GM21529 (cell line): Measurements from ENCODE around the gene PITPNB.

ENCODE experiments used
- ATAC-seq: cut with Tn5 transposase; IDR thresholded peaks from one replicate; pipeline ENCODE4 v1.9.1; 2021; ENCODE audit not compliant: unreplicated experiment

The PITPNB gene

DNA sequence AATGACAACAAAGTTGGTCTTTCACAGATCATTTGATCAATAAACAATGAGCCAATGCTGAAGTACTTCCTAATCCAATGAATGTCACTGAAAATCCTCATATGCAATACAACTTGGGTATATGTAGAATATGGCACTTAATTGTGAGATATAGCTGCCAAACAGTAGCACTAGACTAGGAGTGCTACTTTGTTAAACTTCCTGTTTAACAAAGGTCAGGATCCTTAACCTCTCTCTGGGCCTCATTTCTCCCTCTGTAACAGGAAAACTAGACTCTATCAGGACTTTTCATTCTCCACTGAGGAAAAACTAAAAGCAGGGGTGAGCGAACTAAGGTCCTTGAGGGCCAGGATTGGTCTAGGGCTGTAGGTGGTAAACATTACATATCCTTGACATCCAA is 56.1 kb downstream of the PITPNB start:
- no peak for ATAC-seq

DNA sequence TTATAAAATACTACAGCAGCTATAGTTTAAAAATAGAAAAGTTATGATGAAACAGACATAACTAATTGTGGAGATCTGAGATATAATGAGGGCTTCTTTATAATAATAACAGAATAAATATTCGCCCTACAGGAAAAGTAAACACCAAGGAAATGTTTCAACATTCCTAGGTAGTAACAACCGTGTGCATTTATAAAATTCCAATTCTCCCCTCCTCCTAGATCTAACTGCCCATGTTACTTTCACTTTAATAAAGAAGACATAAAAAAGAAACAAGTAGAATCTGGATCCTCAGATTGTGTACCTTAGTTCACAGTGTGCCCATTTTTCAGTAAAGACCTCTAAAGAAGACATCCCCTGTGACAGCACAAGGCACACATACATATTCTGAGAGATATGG is 59.7 kb downstream of the PITPNB start:
- no peak for ATAC-seq

DNA sequence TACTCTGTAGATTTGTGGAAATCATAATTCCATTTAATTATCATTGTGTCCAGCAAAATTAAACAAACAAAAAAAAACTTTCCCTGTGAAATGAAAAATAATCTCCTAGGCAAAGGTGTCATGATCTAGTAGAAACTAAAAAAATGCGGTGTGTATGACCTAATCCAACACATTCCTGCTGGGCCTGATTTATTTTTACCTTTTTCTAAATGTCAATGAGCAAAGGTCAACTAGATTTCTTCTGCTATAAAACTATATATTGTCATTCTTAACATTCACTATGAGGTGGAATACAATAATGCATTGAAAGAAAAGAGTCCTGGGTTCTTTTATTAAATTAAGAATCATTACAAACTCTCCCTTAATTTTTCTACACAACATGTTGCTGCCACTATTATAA is 60.4 kb downstream of the PITPNB start:
- ATAC-seq: no peak

- ATAC-seq: no peak
These were observed 61.6 kb downstream of the PITPNB start for GRCh38 chr22:27857443-27857842.

- ATAC-seq: no peak
These were observed 62.7 kb downstream of the PITPNB start for GRCh38 chr22:27856386-27856785.

GRCh38 chr22:27853424-27853823 is 65.6 kb downstream of the PITPNB start:
- ATAC-seq: no peak

DNA sequence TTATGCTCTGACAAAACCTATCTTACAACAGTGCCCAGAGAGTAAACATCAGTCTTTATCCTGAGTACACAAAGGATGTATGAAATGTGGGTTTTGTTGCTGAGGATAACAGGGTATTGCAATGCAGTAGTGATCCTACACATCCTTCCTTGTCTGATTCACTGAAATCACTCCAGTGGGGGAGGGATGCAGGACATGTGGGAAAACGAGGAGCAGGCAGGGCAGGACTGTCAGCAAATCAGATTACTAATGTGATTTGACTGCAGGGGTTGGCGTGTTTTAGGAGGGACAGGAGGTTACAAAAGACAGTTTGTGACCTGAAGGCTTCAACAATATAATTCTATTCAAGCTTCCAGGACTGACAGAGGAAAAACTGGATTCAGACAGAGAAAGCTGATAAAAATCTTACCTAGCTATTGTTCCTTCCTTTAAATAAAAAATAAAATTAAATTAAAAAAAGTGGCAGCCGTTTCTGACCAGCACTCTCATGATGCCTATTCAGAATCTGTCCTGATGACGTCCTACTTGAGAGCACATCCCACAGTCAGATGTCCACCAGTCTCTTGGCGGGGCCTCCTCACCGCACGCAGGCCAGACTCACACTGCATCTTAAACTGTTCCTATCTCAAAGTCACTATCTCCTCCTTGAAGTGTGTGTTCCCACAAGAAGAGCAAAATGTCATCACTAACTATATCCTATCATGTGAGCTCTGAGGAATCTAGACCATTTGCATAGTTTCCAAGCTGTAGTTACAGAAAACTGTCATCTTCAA is 66.9 kb downstream of the PITPNB start:
- ATAC-seq: no peak

DNA sequence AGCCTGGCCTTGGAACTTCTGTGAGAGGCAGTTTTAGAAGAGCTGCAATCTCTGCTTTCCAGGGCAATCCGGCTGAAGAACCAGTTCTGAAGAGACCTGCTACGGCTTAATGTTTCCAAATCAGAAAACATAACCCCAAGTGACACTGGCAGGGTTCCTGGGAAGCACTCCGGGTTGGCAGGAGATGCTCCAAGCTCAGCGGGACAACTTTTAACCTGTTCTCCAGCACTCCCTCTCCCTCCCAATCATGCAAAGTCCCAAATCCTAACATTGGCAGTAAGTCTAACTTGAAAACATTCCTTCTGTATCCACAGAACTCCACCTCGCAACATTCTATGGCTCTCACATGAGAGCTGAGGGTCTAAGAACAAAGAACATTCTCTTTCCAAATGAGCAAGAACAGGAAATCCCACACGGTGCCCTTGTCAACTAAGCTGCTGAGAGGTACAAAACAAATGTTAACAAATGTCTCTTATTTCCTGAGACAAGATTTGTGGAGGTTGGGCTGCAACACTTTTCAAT is 69.0 kb downstream of the PITPNB start:
- no peak for ATAC-seq

GRCh38 chr22:27848005-27848404 is 71.1 kb downstream of the PITPNB start:
- ATAC-seq: no peak

DNA sequence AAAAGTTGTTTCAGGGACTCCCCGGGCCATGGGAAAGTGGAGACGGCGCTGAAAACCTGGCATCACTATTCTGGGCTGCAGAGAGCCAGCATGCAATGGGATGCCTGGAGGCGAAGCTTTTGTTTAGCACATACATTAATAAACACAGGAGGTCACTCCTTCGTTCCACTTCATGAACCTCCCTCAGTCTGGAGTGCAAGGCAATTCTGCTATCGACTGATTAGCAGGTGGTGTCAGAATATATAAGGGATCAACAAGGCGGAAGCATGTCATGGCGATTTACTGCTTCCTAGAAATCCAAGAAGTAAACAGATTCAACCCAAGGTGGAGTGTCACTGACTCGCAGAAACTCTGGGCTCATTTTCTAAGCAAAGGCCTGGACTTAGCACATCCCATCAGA is 72.1 kb downstream of the PITPNB start:
- ATAC-seq: no peak

DNA sequence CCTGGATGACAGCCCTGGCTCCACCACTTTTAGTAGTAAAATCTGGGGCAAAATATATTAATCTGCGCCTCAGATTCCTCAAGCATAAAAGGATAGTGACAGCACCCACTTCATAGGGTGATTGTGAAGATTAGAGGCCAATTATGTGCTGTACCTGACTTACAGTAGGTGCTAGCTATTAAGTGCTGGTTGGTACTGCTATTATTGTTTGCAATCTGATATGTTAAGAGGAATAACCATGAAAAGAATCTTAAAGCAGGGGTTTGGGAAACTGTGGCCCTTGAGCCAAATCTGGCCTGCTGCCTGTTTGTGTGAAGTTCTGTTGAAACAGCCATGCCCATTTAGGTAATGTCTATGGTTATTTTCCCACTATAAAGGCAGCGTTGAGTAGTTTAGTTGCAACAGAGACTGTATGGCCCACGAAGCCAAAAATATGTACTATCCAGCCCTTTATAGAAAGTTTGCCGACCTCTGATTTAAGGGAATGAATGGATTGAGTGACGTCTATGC is 72.8 kb downstream of the PITPNB start:
- ATAC-seq: no peak

DNA sequence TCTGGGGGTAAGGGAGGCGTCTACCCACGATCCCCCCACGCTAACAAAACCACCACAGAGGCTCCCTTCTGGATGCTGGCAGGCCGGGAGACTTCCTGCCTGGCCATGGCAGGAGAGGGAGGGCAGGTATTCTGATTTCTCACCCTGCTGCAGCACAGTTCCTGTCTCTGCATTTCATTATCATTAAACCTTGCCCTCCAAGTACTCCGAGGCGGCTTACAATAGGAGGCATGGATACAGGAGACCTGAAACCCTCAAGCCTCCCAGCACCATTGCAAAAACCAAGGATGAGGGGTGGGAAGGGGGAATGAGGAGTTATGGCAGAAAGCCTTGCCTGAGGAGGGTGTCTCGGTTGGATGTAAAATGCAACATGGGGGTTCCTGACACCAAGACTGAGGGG is 73.4 kb downstream of the PITPNB start:
- ATAC-seq: no peak

DNA sequence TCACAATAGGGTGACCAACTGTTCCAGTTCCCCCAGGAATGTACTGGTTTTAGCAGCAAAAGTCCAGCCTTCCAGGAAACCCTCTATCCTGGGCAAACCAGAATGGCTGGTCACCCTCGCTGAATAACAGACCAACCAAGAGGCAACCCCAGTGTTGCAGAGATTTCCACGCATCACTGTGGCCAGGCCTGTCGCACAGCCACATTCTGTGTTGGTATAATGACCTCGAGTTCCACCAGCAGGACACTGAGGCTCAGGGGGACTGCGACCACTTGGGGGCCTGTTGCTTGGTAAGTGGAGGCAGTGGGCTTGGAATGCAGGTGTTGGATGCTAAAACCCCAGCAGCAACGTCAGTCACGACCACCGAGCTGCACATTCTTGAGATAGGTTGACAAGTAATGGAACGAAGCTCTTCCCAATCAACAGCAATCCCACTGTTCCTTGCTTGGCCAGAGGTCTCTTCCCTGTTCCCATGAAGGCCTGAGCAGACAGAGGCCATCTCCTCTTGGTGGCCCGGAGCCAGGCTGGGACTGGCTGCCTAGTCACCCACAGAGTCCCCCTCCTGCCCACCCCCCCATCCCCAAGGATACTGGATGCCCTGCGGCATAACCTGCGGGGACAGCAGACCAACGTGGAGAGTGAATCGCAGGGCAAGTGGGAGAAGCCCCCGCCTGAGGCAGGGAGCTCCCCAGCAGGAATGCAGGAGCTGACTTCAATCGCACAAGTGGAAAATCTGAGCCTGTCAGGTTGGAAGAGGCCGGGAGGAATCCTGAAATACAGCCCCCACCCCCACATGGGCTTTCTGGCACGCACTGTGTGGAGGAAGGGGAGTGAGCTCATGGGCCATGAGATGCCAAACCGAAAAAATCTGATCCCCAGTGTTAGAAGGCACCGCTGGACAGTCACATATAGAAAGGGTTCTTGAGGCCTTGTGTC is 74.1 kb downstream of the PITPNB start:
- no peak for ATAC-seq

- no peak for ATAC-seq
These were observed 74.8 kb downstream of the PITPNB start for GRCh38 chr22:27844256-27844655.

GRCh38 chr22:27843441-27843840 is 75.6 kb downstream of the PITPNB start:
- ATAC-seq: no peak

GRCh38 chr22:27842669-27843431 is 76.2 kb downstream of the PITPNB start:
- ATAC-seq: no peak

DNA sequence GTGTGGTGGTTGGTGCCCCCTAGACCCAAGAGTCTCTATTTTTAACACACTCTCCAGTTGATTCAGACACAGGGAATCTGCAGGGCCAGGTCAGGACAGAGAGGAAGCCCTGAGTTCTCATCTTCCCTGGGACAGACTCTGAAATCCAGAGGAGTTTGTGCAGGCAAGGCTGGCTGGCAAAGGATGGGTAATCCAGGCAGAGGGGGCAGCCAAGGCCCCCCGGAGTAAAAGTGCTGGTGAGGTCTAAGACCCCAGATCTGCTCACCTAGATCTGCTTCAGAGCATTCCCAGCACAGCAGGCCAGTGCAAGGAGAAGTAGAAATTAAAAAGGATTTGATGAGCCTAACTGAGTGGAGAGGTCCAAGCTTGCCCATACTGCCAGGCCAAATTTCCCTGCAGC is 76.9 kb downstream of the PITPNB start:
- ATAC-seq: no peak

DNA sequence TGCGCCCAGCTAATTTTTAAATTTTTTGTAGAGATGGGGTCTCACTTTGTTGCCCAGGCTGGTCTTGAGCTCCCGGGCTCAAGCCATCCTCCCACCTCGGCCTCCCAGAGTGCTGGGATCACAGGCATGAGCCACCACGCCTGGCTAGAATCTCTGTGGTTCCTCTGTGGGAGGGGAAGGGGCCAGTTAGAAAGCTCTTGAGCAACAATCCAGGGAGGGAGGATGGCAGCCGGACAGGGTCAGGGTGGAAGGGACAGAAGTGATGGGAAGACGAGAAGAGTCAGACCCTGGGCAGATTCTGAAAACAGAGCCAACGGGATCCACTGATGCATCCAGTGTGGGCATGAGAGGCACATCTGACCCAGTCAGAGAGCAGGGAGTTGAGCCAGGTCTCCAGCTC is 78.6 kb downstream of the PITPNB start:
- ATAC-seq: no peak

DNA sequence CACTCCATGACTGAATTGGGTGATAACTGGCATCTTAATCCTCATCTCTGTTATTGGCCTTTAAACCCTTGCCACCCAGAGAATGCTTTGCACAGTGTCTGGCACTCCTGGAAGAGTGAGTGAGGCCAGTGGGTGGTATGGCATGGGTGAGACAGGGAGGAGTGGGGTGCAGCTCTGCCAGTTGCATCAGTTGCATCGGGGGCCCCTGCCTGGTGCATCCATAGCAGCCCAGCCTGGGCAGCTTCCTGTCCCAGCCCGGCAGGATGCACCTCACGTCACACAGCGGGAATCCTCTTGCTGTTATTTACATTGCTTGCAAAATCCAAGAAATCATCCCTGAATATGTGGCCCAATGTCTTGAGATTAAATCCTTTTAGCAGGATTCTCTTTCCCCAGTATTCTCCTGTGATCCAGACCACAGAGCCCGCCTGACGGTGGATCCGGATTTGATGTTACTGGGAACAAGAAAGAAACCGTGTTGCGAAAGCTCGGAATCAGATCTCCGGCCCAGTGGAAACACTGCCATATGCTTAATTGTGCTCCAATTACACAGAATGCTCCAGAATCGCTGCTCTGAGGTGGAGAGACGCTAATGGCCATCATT is 79.9 kb downstream of the PITPNB start:
- ATAC-seq: no peak

DNA sequence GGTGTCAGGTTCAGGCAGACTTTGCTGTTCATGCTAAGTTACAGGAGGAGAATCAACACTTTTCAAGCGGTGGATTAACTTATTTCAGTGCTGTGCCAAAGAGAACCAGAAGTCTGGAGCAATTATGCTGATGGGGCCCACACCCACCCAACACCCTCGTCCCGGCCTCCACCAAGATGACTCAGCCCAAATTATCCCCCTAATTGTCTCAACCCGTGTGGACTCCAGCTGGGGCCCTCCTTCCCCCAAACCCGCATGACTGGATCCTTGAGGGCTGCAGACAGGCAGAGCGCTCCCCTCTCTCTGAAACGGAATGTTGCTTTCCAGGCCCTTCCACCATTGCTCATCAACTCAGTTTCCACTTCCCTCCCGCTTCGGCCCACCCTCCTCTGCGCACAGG is 82.9 kb downstream of the PITPNB start:
- no peak for ATAC-seq

- no peak for ATAC-seq
These were observed 83.6 kb downstream of the PITPNB start for GRCh38 chr22:27835446-27835845.
